Stimulated activated naive CD4-positive, alpha-beta T cell treated with Interleukin-2 at 50 U/mL for 16 hours (primary cell): ENCODE results near the gene VSNL1.
"Not testable (repeated sequence)": the region's sequence is repeated elsewhere in the genome, so short reads cannot be mapped to it uniquely, and the experiment has no call there.

Source experiments
- DNase-seq: peaks from one replicate; lab custom pipeline; 2025; lab: John Stamatoyannopoulos, UW

Gene VSNL1

GRCh38 chr2:17542471-17542870 lies 2.0 kb downstream of the VSNL1 start:
- no peak for DNase-seq

GRCh38 chr2:17543131-17543660 lies 2.7 kb downstream of the VSNL1 start:
- DNase-seq, result no peak

GRCh38 chr2:17543848-17544247 lies 3.4 kb downstream of the VSNL1 start:
- no peak for DNase-seq

GRCh38 chr2:17544256-17544655 lies 3.8 kb downstream of the VSNL1 start:
- DNase-seq, result no peak

GRCh38 chr2:17545680-17546613 lies 5.5 kb downstream of the VSNL1 start:
- no peak for DNase-seq

- DNase-seq, result no peak
Measured at GRCh38 chr2:17547237-17547636, 6.7 kb downstream of the VSNL1 start.

GRCh38 chr2:17547737-17548136 lies 7.2 kb downstream of the VSNL1 start:
- no peak for DNase-seq

GRCh38 chr2:17550907-17551306 lies 10.4 kb downstream of the VSNL1 start:
- DNase-seq, result no peak

GRCh38 chr2:17555150-17555549 lies 14.7 kb downstream of the VSNL1 start:
- DNase-seq, result no peak

- DNase-seq, result no peak
Measured at GRCh38 chr2:17557596-17557995, 17.1 kb downstream of the VSNL1 start.

GRCh38 chr2:17558053-17558452 lies 17.6 kb downstream of the VSNL1 start:
- no peak for DNase-seq

GRCh38 chr2:17558878-17559277 lies 18.4 kb downstream of the VSNL1 start:
- no peak for DNase-seq

- DNase-seq, result not testable (repeated sequence)
Measured at GRCh38 chr2:17565726-17566125, 25.2 kb downstream of the VSNL1 start.

- no peak for DNase-seq
Measured at GRCh38 chr2:17571681-17572080, 31.2 kb downstream of the VSNL1 start.

- DNase-seq, result no peak
Measured at GRCh38 chr2:17573085-17573803, 32.7 kb downstream of the VSNL1 start.

- no peak for DNase-seq
Measured at GRCh38 chr2:17573804-17574175, 33.3 kb downstream of the VSNL1 start.

- no peak for DNase-seq
Measured at GRCh38 chr2:17574406-17575073, 34.0 kb downstream of the VSNL1 start.

GRCh38 chr2:17576802-17577201 lies 36.3 kb downstream of the VSNL1 start:
- DNase-seq, result no peak

GRCh38 chr2:17578466-17578928 lies 38.0 kb downstream of the VSNL1 start:
- DNase-seq, result no peak

GRCh38 chr2:17579605-17580318 lies 39.3 kb downstream of the VSNL1 start:
- no peak for DNase-seq

- DNase-seq, result no peak
Measured at GRCh38 chr2:17580319-17580715, 39.8 kb downstream of the VSNL1 start.

GRCh38 chr2:17581831-17582230 lies 41.3 kb downstream of the VSNL1 start:
- no peak for DNase-seq
